GM12878 (cell line): ENCODE data around the gene UBE2D3. TPM values are rescaled to one million over a fixed set of nuclear protein-coding genes. Genes with fewer than 3 reads are reported as not detected.

ENCODE experiments used
- ATAC-seq: fragments of 200-7000 bp; cut with Tn5 transposase; 3 replicates; pipeline ENCODE4 v1.9.1; 2020; ENCODE audit warnings: mild to moderate bottlenecking, moderate library complexity
- BruUV-seq: library from RNA; stranded (reverse); fragments of 400-500 nt; replicated peaks from 2 replicates; lab custom pipeline; 2021; lab: Mats Ljungman, UMichigan
- CTCF ChIA-PET: fragments of 300-600 bp; sonication (Branson Sonifier 250); formaldehyde crosslinking; extraction: SDS; loops from one replicate; lab custom pipeline; 2021; ENCODE audit warnings: inconsistent platforms; lab: Yijun Ruan, JAX
- POLR2A ChIA-PET: fragments of 350-600 bp; formaldehyde crosslinking; extraction: SDS; loops from one replicate; lab custom pipeline; 2021; ENCODE audit warnings: inconsistent platforms; lab: Charles Lee
- RAD21 ChIA-PET: fragments of 300-600 bp; sonication (Branson Sonifier 250); formaldehyde crosslinking; loops from one replicate; lab custom pipeline; 2023; ENCODE audit warnings: antibody characterized with exemption; ENCODE audit not compliant: unreplicated experiment; lab: Charles Lee
- SMC1A ChIA-PET: fragments of 300-600 bp; sonication (Branson Sonifier 250); formaldehyde crosslinking; loops from one replicate; lab custom pipeline; 2023; ENCODE audit not compliant: unreplicated experiment, uncharacterized antibody; lab: Charles Lee
- DNase-seq: peaks from one replicate; pipeline ENCODE4 v3.0.0-alpha.2; 2011; ENCODE audit warnings: low read depth, low spot score
- FAIRE-seq: peaks from 3 replicates; lab custom pipeline; 2011; peaks lifted over from hg19 to GRCh38; lab: Jason Lieb, UNC
- H2AFZ ChIP-seq: 2 replicates; pipeline ENCODE4 v1.6.0; 2011; ENCODE audit warnings: low read depth, low read length, control low read depth; ENCODE audit not compliant: control insufficient read depth
- H3K27ac ChIP-seq: 2 replicates; pipeline ENCODE4 v1.5.1; 2011; ENCODE audit warnings: control low read depth; ENCODE audit not compliant: control insufficient read depth, insufficient read depth
- H3K27me3 ChIP-seq, 2 experiments: replicated peaks in 1 of 2; 2 replicates each; pipeline versions ENCODE4 v1.6.0 to v1.6.1; 2011; ENCODE audit warnings: low read length in 1 of 2; ENCODE audit not compliant: control insufficient read depth in 2 of 2, insufficient read depth in 2 of 2
- H3K36me3 ChIP-seq, 2 experiments: 2 replicates each; pipeline ENCODE4 v1.5.1; 2011; ENCODE audit warnings: low read length in 1 of 2; ENCODE audit not compliant: control insufficient read depth in 2 of 2, insufficient read depth in 2 of 2
- H3K4me1 ChIP-seq: 2 replicates; pipeline ENCODE4 v1.6.1; 2011; ENCODE audit warnings: mild to moderate bottlenecking, low read length, moderate library complexity, mixed read lengths; ENCODE audit not compliant: control insufficient read depth, insufficient read depth
- H3K4me2 ChIP-seq: 2 replicates; pipeline ENCODE4 v1.6.0; 2011; ENCODE audit warnings: control low read depth; ENCODE audit not compliant: control insufficient read depth, insufficient read depth
- H3K4me3 ChIP-seq: fragments of 200-600 bp; sonication (generic); 2 replicates; pipeline ENCODE4 v1.5.1; 2016
- H3K79me2 ChIP-seq: 2 replicates; pipeline ENCODE4 v1.6.0; 2011; ENCODE audit warnings: low read length; ENCODE audit not compliant: control insufficient read depth, insufficient read depth
- H3K9ac ChIP-seq: 2 replicates; pipeline ENCODE4 v1.8.0; 2011; ENCODE audit warnings: low read length, control low read depth, mixed read lengths; ENCODE audit not compliant: control insufficient read depth, insufficient read depth
- H3K9me3 ChIP-seq: replicated peaks from 3 replicates; pipeline ENCODE4 v1.5.1; 2011; ENCODE audit warnings: mild to moderate bottlenecking, low read length; ENCODE audit not compliant: control insufficient read depth, insufficient read depth
- H4K20me1 ChIP-seq: 2 replicates; pipeline ENCODE4 v1.6.0; 2011; ENCODE audit not compliant: control insufficient read depth, insufficient read depth
- ATF7 ChIP-seq: fragments of 450-650 bp; IDR thresholded peaks from 2 replicates; pipeline ENCODE4 v1.6.1; 2016; ENCODE audit warnings: low read depth, mild to moderate bottlenecking
- BCLAF1 ChIP-seq: fragments of 450-650 bp; IDR thresholded peaks from 2 replicates; pipeline ENCODE4 v1.6.1; 2017; ENCODE audit warnings: antibody characterized with exemption, mild to moderate bottlenecking, moderate library complexity
- CEBPB ChIP-seq, 2 experiments: fragments of 150-350 bp in 1 of 2; IDR thresholded peaks; 2 replicates each; pipeline ENCODE4 v1.6.1; 2012 to 2014; ENCODE audit warnings: low read depth in 2 of 2, low read length in 2 of 2, borderline replicate concordance in 1 of 2, inconsistent platforms in 1 of 2
- CHD1 ChIP-seq: IDR thresholded peaks from 2 replicates; pipeline ENCODE4 v1.6.1; 2012; ENCODE audit warnings: low read depth, low read length, improper control_type of control experiment
- CREB1 ChIP-seq: IDR thresholded peaks from 2 replicates; pipeline ENCODE4 v1.6.1; 2012; ENCODE audit warnings: low read depth, mild to moderate bottlenecking, inconsistent platforms
- CREM ChIP-seq: IDR thresholded peaks from 2 replicates; pipeline ENCODE4 v1.6.1; 2014; ENCODE audit warnings: antibody characterized with exemption, low read depth
- ESRRA ChIP-seq: IDR thresholded peaks from 2 replicates; pipeline ENCODE4 v1.6.1; 2012; ENCODE audit warnings: mild to moderate bottlenecking, low read length, improper control_type of control experiment
- GABPA ChIP-seq: IDR thresholded peaks from 2 replicates; pipeline ENCODE4 v1.6.1; 2014; ENCODE audit warnings: antibody characterized with exemption, low read depth, mild to moderate bottlenecking, inconsistent platforms
- HCFC1 ChIP-seq: fragments of 150-350 bp; IDR thresholded peaks from 2 replicates; pipeline ENCODE4 v1.6.1; 2014; ENCODE audit warnings: low read length
- MTA3 ChIP-seq: IDR thresholded peaks from 2 replicates; pipeline ENCODE4 v1.6.1; 2012; ENCODE audit warnings: low read length, inconsistent platforms, borderline replicate concordance
- SPI1 ChIP-seq: IDR thresholded peaks from 2 replicates; pipeline ENCODE4 v1.6.1; 2011; ENCODE audit warnings: low read depth, mild to moderate bottlenecking, low read length, moderate library complexity, borderline replicate concordance; ENCODE audit not compliant: insufficient read depth
- SRF ChIP-seq, 2 experiments: IDR thresholded peaks; 2 replicates each; pipeline ENCODE4 v1.6.1; 2011; ENCODE audit warnings: low read depth in 2 of 2, low read length in 2 of 2, mild to moderate bottlenecking in 1 of 2, moderate library complexity in 1 of 2
- WRNIP1 ChIP-seq: IDR thresholded peaks from 2 replicates; pipeline ENCODE4 v1.6.1; 2011; ENCODE audit warnings: low read depth, low read length, improper control_type of control experiment, borderline replicate concordance
- ZBTB40 ChIP-seq: fragments of 450-650 bp; IDR thresholded peaks from 2 replicates; pipeline ENCODE4 v1.6.1; 2016; ENCODE audit warnings: mild to moderate bottlenecking, moderate library complexity, borderline replicate concordance
- WGBS: methylation state at CpG from one replicate; pipeline ENCODE4 v1.1.6; 2016; ENCODE audit warnings: low lambda C conversion rate; ENCODE audit not compliant: insufficient replicate concordance, insufficient coverage; ENCODE audit errors: missing lambda C conversion rate; 5-methylcytosine and 5-hydroxymethylcytosine counted together
- in situ Hi-C: fragments of 300-500 bp; cut with MboI; formaldehyde crosslinking; loops from 9 replicates; pipeline ENCODE4 v1.14.3; 2018; ENCODE audit warnings: mixed read lengths
- intact Hi-C: fragments of 100-400 bp; cut with micrococcal nuclease; formaldehyde crosslinking; loops from one replicate; pipeline ENCODE4 v1.14.2; 2022; ENCODE audit not compliant: unreplicated experiment
- polyA plus RNA-seq, 11 experiments: library from polyadenylated mRNA; depleted of rRNA in 4 of 11; unstranded in 6 of 11; stranded (reverse) in 5 of 11; fragments of >200 nt; fragmentation: Nextera tagmentation in 4 of 11; fragmentation: Illumina TruSeq in 1 of 11; extraction: Ambion mirVana in 4 of 11; extraction: Trizol in 1 of 11; gene quantifications; 1 replicate in 1 of 11; 2 replicates in 10 of 11; pipeline versions ENCODE4 v1.2.1 to v1.2.3, GENCODE V29; 2011 to 2016; ENCODE audit warnings: inconsistent platforms in 2 of 11, missing spikeins in 2 of 11, low read depth in 1 of 11
- total RNA-seq, 4 experiments: library from RNA; depleted of rRNA in 3 of 4; stranded (reverse); fragments of >200 nt in 3 of 4; fragmentation: Illumina TruSeq in 1 of 4; extraction: Trizol in 1 of 4; gene quantifications; 2 replicates each; pipeline versions ENCODE4 v1.2.1 to v1.2.3, GENCODE V29; 2013 to 2021

UBE2D3 gene
- total and polyA plus RNA-seq, 10 of the 15 experiments (the other 5 are each of a cell fraction or from before 2014, with no cell fraction given): 162 to 572 (median 395) TPM

GRCh38 chr4:102825261-102826091 lies 1.9 kb downstream of the UBE2D3 start:
- Histone ChIP-seq H3K4me2 (peak overlapping the region; percentile 15; the same call in 1 of the 2 replicates), H3K4me3 (peak overlapping the region; percentile 89), H3K79me2 (peaks cover 79% of the 10 kb centered on the region), H3K36me3 (peaks cover 0 to 5% of the 10 kb centered on the region in 2 experiments; a peak in 1 of 4 replicates), H3K27me3 (no peaks in the 10 kb centered on the region), H3K9me3 (no peaks in the 10 kb centered on the region), H3K4me1 (peaks cover 4% of the 10 kb centered on the region; the same call in 1 of the 2 replicates), H3K27ac (peak overlapping the region; percentile 99), H3K9ac (peak overlapping the region; percentile 100), H4K20me1 (no peaks in the 10 kb centered on the region; the same call in 1 of the 2 replicates), H2AFZ (no peak overlapping the region)
- ChIA-PET CTCF (interaction anchor here (0.5 to 4.5 kb wide), 8 partner anchors 8 to 397 kb away, joined by 3 to 37 read pairs (median 4); partner anchors contain the start of genes CISD2 and MANBA), SMC1A (interaction anchor here (0.6 to 8.9 kb wide), 12 partner anchors 9 to 205 kb away, joined by 3 to 91 read pairs (median 4); partner anchors contain the start of genes CISD2 and MANBA), RAD21 (interaction anchor here (1.0 to 10.1 kb wide), 7 partner anchors 8 to 274 kb away, joined by 3 to 139 read pairs (median 14); partner anchors contain the start of genes BDH2, CISD2 and MANBA), POLR2A (interaction anchor here (0.6 to 11.7 kb wide), 9 partner anchors 11 to 1048 kb away, joined by 3 to 164 read pairs (median 3); partner anchors contain the start of genes CISD2 and MANBA)
- WGBS: under 1% methylated on average over 23 of the region's 23 CpGs
- ATAC-seq (no peak), FAIRE-seq (no peak), DNase-seq (no peak)
- intact Hi-C loops: loop anchor here (2.0 to 10.0 kb wide), 5 partner anchors 249 to 1667 kb away; partner anchors contain the start of genes BDH2, CXXC4 and SLC39A8
- in situ Hi-C loops: no loop called here
- BruUV-seq: no TSS peak
- peak; percentile 74; the same call in 1 of the 2 replicates for TF ChIP-seq ZBTB40
- TF ChIP-seq CREB1: peak; percentile 53; the same call in 1 of the 2 replicates
- TF ChIP-seq SPI1: peak; percentile 75; the same call in 1 of the 2 replicates
- TF ChIP-seq ATF7: peak; percentile 88
- peak; percentile 86; the same call in 1 of the 2 replicates for TF ChIP-seq CHD1
- no peak for TF ChIP-seq SRF (IDR thresholded peaks at IDR 0.05; ENCODE audit: low read depth in 2 of 2, low read length in 2 of 2)
- TF ChIP-seq BCLAF1: peak; percentile 69; the same call in 1 of the 2 replicates
- no peak; the same call in 1 of the 2 replicates for TF ChIP-seq CREM
- TF ChIP-seq MTA3: peak; percentile 62; the same call in 1 of the 2 replicates
- no peak for TF ChIP-seq ESRRA
- TF ChIP-seq HCFC1: peak; percentile 37; the same call in 1 of the 2 replicates
- TF ChIP-seq CEBPB (IDR thresholded peaks at IDR 0.05; ENCODE audit: borderline replicate concordance in 1 of 2, low read depth in 2 of 2, low read length in 2 of 2): peak in 1 of 2 experiments; percentile 53; a peak in 1 of 4 replicates
- peak; percentile 41; the same call in 1 of the 2 replicates for TF ChIP-seq WRNIP1
- TF ChIP-seq GABPA: peak; percentile 75
